Hindlimb muscle (tissue), 1 donor: ENCODE data around the gene CAMTA1. TPM values are rescaled to one million over a fixed set of nuclear protein-coding genes. Genes with fewer than 3 reads are reported as not detected.

ENCODE experiments used
- DNase-seq: peaks from one replicate; pipeline ENCODE4 v3.0.0-alpha.2; 2013
- polyA plus RNA-seq: library from polyadenylated mRNA; unstranded; fragments of 120-200 nt; gene quantifications from one replicate; pipeline ENCODE4 v1.2.1, GENCODE V29; 2013; ENCODE audit not compliant: insufficient read length

The CAMTA1 gene
- polyA plus RNA-seq, 1 donor = 39.5 TPM

DNA sequence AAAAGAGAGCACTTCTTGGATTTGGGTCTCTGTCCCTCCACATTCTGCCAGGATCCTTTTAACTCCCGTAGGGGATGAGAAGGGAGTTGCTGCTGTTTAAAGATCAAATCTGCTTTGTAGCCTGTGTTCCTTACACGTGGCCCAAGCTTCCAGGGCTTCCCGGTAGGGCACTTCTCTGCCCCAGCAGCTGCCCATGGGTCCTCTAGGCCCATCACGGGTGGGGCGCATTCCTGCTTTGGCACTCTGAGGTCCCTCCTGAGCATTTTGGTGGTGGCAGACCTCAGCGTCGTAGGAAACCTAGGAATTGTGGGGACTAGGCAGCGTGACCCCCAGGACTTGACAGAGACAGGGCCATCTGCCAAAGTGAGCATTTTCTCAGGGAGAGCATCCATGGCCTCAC is 565.5 kb downstream of the CAMTA1 start:
- no peak for DNase-seq

DNA sequence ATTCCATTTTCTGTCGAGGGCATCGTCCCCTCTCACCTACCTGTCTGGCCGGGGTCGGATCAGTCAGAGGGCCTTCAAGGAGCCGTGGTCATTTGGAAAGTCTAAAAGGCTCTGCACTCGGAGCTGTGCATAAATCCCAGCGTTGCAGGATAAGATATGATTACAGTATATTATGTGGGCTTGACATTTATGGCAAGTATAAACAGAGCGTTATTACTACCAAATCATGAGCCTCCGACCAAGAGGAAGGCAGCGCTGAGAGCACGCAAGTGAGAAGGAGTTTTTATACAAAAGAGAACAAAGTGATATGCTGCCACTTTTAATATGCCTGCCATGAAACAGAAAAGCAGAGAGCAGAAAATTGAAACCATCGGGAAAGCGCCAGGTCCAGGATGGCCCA is 566.4 kb downstream of the CAMTA1 start:
- DNase-seq = no peak

DNA sequence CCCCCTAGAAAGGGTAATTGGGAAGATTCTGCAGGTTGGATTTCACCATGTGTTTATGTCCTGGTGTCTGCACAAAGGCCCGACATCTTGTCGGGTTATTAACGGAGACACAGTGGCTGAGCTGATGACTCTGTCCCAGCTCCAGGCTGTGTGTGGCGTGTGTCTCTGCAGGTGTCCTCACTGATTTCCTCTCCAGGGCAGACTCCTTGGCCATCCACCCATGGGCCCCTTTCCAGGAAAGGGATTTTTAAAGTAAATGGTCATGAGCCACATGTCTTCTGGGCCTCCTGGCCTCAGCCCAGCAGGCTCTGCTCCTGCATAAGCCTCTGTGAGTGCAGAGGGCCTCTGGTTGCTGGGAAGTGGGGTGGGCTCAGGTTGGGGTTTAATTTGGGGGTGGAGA is 567.1 kb downstream of the CAMTA1 start:
- DNase-seq = no peak

DNA sequence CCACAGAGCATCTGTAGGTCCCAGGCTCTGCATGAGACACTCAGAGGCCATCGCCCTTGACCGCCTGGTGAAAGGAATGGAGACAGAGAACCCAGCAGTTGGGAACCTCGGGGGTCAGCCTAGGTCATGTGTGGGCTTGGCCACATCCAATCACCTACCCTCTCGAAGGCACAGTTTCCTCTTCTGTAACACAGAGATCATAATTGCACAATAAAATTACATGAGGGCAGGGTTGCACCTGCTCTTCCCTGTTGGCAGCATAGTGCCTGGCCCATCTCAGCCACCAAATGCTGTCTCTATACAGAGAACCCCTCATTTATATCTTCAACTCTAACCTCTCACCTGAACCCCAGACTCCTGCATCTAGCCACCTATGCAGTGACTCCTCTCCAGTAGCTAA is 567.7 kb downstream of the CAMTA1 start:
- DNase-seq = no peak

DNA sequence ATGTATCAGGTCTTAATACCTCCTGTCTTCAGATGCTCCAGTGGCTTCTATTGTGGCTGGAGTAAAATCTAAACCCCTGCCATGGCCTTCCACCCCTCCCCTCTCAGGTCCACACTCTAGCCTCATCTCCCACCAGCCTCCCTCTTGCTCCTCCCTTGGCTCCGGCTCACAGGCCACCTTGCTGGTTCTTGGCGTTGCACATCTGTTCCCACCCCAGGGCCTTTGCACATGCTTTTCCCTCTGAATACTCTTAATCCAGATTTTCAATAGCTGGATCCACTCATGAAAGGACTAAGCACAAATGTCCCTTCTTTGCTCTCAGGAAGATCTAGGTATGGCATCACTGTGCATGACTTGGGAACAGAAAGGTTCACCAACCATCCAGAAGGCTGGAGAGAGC is 570.4 kb downstream of the CAMTA1 start:
- no peak for DNase-seq

DNA sequence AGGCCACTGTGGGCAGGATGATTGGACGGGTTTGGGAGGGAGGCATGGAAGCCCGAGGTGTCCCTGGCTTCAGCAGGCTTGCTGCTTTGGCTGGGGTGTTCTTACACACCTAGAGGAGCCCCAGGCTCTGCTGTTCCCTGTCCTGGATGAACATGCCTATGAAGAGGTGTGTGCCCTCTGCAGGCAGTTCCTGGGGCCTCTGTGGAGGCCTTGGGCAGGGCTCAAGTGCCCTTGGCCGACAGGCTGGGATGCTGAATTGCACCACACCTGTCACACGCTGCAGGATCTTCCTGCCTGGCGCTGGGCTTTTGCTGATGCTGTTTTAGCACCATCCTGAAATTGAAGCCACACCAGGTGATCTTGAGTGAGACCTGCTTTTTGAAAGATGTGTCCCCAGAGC is 570.8 kb downstream of the CAMTA1 start:
- DNase-seq = no peak

DNA sequence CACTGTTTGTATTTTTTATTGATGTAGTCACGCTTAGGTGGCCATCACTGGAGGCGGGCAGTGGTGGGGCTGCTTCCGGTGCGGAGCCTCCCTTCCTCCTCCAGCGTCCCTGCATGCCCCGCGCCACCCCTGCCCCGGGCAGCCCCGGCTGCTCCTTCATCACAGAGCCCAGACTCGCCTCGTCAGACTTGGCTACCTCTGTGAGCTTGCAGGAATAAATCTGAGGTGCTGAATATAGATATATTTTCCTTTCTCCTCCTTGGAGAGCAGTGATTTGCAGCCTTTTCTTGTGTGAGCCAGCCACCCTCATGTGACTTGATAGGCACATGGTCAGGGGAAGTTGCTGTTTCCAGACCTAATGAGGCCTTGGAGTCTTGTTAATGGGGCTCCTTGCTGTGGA is 573.2 kb downstream of the CAMTA1 start:
- DNase-seq = no peak

DNA sequence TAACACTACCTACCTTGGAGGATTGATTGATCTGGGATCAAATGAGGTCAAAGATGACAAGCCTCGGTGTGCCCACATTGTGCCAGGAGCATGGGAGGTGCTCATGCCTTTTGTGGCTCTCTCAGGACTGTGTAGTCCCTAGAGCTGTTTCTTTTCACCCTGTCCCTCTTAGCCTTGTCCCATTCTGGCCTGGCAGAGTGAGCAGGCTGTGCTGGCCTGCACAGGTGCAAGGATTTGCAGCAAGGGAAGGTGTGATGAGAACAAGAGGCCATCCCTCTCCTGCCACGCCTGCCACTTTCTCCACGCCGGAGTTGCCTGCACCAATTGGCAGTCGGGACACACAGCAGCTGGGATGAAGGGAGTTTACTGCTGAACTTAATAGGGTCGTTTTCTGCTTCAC is 575.3 kb downstream of the CAMTA1 start:
- DNase-seq = no peak

DNA sequence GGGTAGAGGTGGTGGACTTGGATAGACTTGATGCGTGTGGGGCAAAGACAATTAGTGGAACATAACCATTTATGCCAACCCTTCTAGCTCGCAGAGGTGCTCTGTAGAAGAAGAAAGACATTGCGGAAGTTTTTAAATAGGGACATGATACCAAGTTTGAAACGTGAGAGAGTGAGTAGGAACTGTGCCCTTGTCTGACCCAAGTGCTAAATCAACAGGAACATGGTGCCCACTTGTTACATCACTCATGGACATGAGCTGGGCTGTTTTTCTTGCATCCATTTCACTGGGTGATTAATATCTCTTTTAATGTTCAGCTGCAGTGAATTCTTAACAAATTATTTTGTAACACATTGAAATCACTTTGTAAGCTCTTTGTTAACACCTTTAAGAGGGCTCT is 577.7 kb downstream of the CAMTA1 start:
- no peak for DNase-seq

DNA sequence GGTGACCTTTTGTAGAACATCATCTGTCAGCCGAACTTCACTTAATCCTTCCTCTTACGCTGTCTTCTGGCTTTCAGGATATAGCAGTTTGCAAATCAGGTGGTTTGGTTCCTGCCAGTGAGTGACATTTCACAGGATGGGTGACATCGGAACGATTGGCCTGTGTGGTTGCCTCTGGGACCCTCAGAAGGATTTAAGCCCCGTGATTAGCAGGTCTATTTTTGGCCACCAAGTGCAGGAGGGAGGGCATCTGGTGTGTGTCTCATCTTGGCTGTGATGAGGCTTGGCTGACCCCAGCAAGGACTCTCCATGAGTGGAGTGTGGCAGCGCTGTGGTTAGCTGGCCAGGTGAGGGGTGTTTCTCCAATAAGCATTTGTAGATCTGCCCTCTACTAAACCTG is 578.2 kb downstream of the CAMTA1 start:
- no peak for DNase-seq

DNA sequence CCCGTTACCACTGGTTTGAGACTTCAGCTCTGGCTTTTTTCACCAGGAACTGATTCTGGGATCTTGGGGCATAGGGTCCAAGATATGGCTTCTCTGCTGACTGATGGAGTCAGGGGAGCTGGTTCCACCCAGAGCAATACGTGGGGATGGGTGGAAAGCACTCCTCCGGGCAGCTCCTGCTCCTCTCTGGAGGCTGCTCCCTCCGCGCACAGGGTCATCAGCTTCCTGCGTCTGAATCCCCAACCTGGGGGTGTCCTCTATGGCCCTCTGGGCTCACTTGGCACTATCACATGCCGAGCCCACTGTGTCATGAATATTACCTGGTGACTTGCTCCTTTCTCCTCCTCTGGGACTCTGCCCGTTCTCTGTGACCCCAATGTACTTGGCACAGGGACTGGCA is 580.5 kb downstream of the CAMTA1 start:
- no peak for DNase-seq

DNA sequence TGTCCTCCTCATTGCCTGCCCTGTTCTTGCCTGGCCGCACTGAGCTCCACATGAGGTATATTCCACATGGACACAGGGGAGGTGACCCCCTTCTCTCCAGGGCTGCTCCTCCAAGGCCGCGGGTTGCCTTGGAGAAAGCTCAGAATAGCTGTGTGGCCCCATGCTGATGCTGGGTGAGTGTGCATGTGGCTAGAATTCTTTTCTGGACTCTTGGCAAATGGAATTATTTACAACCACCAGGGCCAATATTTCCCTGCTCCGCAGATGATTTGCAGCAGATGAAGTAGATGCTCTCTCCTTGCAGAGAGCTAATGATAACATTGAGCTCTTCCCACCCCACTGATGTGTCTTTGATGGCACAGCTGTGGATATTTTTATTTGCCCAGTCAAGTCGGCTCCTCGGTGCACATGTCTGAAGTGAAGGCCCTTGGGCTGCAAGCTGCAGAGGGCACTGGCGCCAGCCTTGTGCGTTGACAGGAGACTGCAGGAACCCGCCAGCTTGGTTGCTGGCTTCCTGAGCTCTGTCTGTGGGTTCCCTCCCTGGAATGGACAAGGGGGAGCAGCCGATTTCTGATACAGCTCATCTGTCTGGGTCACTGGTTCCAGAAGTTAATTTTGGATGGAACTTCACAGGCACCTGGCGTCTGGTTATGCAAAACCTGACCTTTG is 581.2 kb downstream of the CAMTA1 start:
- no peak for DNase-seq

DNA sequence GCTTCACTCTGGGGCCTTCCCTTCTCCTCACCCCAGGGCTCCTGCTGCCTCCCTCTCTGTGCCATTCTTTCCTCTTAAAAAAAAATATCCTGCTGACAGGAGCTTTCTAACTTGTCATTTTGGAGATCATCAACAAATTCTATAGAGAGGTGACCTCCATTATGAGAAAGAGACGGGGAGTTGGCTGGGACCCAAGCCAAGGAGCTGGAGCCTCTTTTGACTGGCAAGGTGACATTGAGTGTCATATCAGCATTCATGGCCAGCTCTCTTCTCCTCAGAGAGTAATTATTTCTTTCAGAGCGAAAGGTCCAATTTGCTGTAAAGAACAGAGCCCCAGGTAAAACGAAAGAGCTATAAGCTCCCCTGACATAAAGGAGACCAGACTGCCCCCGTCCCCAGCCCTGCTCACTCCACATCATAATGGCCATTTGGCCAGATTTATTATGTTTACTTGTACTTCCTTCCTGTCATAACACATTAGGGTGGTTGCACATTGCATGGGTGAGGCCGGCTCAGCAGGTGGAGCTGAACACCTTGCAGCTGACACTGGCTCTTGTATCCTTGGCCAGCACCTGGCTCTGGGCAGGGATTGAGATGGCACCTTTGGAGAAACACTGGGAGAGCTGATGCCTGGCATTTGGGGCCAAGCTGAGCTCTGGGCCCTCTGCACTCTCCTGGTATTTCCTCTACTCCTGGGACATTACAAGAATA is 581.9 kb downstream of the CAMTA1 start:
- DNase-seq = no peak

DNA sequence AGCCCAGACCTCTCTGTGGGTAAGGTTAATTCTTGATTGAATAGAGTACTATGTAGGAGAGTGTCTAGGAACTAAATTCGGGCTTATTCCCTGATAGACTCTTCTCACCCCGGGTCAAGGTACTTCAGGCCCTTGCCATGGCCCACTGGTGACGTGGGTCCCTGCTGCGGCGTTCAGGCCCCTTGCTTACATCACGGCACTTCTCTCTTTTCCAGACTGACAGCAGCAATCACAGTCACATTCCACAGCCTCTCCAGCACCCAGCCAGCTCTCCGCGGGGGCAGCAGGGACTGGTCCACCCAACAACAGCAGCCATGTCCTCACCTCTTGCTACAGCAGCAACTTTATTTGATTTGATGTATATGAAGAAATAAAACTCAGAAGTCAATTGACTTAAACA is 584.6 kb downstream of the CAMTA1 start:
- DNase-seq = no peak

DNA sequence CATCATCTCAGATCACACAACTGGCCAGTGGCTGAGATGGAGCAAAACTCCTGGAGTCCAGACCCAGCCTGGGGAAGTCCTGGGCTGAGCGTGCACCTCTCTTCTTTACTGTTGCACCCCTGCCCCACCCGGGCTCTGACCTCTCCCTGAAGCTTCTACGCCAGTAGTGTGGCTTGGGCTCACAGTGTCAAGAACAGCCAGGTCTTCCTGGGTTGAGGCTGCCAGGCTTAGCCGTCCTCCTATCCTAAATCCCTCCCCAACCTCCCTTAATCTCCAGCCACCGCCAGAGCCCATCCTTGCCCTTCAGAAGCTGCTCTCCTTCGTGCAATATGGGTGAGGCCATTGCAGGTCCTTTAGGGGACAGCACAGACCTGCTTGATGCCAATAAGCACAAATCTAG is 586.7 kb downstream of the CAMTA1 start:
- no peak for DNase-seq

DNA sequence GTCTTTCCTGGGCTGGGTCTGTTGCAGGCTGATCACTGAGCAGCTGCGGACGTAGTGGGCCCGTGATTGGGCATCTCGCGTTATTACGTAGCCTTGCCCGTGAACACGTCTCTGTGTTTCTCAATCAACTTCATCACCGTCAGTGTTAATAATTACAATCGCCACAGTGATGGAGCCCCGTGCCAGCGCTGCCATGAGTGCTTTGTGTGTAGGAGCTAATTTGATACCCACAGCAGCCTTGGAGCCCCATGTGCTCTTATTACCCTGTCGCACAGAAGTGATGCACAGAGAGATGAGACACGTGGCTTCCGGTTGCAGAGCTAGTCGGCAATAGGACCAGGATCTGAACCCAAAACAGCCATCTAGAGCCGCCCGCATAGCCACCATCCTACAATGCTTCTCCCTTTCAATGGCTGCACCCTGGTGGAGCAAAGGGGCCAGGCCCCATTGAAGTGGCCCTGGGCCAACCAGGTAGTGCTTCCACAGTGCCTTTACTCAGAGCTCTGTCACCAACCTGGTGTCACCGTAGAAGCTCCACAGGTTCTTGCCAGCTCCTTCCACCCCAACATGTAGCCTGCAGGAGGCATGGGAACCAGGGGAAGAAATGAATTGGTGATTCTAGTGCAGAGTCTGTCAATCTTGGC is 587.3 kb downstream of the CAMTA1 start:
- DNase-seq = no peak

DNA sequence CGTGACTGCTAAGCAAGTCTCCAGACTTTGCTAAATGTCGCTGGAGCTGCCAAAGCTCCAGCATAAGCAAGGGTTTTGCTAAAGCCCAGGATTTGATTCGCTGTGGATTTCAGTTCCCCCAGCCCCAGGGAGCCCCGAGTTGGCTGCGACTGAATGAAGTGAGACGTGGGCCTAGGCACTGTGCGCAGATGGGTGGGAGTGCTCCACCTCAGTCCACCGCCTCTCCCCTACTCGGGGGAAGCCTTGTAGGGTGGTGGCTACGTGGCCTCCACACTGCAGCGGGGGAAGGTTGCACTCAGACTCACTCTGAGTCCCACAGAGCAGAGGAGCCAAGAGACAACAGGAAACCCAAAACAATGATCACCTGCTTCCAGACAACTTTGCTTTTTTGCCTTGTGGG is 588.0 kb downstream of the CAMTA1 start:
- no peak for DNase-seq

DNA sequence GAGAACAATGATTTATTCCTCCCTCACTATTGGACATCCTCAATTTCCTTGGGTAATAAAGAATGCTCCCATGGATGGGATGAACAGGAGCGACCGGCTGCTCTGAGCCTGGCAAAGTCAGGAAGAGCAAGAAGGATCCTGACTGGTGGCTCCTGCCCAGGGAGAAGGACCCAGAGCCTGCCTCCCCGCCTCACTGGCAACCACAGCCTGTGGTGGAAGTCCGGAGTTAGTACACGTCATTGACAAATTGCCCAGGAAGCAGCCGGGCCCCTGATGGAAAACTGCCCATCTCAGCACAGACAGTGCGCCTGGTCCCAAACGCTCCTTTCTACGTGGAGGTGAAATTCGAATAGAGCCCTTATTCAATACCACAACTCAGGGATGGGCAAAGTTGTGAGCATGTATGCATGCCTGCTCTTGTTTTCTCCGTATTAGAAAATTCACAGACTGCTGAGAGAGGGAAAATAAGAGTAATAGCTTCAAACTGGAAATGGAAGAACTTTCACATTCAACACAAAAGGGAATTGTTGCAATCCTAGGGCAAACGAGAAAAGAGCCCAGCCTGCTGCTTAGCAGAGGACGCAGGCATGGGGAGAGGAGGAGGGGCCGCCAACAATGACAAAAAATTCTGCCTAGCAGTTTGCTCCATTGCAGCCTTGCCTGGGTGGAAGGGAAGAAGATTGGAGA is 588.8 kb downstream of the CAMTA1 start:
- no peak for DNase-seq

DNA sequence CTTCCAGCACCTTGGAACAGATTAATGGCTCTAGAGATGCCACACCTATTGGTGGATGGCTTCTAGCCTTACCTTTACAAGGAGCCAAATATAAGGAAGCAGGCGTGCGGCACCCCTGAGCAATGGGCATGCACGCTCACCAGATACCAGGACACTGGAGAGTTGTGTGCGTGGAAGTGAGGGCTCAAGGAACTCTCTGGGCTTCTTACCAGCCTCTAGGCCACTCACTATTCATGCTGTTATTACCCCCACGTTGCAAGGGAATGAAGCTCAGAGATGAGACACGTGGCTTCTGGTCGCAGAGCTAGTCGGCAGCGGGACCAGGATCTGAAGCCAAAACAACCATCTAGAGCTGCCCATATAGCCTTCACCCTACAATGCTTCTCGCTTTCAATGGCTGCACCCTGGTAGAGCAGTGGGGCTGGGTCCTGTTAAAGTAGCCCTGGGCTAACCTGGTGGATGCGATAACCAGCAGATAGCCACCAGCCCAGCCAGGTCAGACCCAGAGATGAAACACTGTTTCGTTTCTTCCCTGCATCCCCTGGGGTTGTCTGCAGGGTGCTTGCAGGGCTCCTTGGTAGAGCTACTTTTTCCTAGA is 589.4 kb downstream of the CAMTA1 start:
- DNase-seq = no peak

DNA sequence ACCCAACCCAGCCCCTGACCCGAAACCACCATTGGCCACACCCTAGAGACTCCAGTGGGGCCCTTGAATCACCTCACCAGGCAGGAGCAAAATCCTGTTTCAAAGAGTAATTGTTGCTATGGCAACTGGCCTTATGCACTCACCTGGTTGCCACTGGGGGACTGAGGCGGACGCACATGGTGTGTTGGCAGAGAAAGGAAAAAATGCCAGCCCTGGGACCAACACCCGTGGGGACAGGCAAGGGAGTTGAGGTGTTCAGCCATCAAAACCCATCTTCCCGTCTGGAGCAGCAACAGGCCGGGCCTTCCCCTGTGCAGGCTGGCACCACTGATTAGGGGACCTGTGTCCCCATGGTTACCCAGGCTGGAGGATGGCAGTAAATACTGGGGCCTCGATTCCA is 590.1 kb downstream of the CAMTA1 start:
- DNase-seq = no peak

DNA sequence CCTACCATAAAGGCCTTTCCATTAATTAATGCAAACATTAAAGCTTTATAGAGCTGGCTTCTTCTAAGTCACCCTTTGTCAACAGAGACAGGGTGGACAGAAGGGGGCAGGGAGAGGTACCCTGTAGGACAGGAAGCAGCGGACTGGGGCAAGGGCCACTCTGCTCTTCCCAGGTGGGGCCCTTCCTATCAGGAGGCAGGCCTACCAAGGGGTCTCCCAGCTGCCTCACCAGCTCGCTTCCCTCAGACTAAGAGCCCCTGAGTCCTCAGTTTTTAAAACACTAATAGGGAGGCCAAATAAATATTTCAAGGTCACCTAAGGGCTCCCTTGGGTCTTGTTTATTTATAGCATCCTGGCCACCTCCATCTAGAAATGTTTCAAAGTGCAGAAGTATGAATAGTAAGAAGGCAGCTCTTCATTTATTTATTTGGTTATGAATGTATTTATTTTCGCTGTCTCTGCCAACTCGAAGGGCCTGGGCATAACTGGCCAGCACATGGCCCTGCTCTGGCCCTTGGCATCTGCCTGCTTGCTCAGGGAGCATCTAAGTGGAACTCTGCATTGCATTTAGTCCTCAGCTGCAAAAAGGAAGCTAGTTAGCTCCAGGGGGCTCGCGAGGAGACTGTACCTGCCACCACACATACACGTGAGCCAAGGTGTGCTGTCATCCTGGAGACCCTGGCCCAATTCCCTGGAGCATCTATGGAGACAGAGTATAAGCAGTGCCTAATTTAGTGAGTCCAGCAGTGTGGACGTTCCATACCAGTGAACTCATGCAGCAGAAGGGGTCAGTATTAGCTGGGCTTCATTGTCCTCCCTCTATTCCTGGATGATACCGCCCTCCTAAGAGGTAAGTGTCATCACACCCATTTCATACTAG is 590.8 kb downstream of the CAMTA1 start:
- no peak for DNase-seq

DNA sequence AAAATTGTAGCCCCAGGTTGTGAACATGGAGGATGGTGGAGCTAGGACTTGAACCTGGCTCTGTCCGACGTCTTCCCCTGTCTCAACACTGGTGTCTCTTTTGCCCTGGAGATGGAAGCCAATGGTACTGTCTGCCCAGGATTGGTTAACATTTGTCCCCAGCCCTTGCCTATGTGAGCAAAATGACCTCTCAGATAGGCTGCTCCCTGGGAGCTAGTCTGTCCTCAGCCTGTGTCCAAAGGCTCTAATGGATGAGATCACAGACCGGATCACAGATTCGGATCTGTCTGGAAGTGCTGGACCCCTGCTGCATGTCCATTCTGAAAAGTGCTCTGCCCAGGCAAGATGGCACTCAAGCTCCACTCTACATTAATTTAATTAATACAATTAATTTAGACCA is 591.4 kb downstream of the CAMTA1 start:
- no peak for DNase-seq
